ENCODE data around the gene SHQ1.
A peak's percentile ranks its signal among the peaks of the same experiment; 100 is the strongest.

SHQ1 gene

DNA sequence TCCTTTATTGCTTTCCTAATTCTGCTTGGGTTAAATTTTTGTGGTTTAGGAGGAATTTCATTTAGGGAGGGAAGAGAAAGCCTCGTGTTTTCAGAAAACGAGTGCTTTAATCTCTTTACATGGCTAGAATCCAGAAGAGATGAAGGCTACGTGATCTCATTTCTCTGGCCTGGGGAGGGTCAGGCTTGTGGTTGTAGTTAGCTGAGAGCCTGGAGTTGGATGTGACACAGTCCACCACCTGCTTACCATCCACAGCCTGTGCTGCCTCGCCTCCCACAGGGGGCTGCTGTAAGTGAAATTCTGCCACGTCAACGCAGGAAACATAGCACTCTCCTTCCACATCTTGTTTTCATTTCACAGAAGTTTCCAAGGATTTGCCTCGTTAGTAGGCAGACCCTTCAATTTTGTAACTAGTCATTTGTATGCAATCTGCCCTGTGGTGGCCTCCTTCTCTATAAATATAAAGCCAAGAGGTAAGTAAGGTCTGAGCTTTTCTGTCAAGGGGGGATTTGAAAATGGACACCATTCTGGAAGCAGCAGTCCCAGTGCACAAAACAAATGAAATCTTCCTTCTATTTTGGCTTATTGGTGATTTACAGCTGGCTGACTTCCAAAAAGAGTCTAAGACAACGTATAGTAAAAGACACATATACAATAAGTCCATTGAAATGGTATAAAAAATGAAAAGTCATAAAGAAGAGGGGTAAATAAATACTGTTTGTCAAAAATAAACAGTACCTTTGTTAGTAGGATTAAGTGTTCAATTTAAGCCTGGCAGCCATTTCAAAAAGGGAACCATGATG is 43.0 kb upstream of the SHQ1 start:
- TF ChIP-seq, protein P1, sequence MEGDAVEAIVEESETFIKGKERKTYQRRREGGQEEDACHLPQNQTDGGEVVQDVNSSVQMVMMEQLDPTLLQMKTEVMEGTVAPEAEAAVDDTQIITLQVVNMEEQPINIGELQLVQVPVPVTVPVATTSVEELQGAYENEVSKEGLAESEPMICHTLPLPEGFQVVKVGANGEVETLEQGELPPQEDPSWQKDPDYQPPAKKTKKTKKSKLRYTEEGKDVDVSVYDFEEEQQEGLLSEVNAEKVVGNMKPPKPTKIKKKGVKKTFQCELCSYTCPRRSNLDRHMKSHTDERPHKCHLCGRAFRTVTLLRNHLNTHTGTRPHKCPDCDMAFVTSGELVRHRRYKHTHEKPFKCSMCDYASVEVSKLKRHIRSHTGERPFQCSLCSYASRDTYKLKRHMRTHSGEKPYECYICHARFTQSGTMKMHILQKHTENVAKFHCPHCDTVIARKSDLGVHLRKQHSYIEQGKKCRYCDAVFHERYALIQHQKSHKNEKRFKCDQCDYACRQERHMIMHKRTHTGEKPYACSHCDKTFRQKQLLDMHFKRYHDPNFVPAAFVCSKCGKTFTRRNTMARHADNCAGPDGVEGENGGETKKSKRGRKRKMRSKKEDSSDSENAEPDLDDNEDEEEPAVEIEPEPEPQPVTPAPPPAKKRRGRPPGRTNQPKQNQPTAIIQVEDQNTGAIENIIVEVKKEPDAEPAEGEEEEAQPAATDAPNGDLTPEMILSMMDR (conservative IDR thresholded peaks at IDR 0.05; ENCODE audit: low read depth) = no peak
- peak overlapping the region; percentile 76 for H3K27ac ChIP-seq
- ChIA-PET CTCF (no interaction called here), POLR2A (ENCODE audit: low non-redundant PET) (no interaction called here)
- no peak for DNase-seq (ENCODE audit: low spot score)

DNA sequence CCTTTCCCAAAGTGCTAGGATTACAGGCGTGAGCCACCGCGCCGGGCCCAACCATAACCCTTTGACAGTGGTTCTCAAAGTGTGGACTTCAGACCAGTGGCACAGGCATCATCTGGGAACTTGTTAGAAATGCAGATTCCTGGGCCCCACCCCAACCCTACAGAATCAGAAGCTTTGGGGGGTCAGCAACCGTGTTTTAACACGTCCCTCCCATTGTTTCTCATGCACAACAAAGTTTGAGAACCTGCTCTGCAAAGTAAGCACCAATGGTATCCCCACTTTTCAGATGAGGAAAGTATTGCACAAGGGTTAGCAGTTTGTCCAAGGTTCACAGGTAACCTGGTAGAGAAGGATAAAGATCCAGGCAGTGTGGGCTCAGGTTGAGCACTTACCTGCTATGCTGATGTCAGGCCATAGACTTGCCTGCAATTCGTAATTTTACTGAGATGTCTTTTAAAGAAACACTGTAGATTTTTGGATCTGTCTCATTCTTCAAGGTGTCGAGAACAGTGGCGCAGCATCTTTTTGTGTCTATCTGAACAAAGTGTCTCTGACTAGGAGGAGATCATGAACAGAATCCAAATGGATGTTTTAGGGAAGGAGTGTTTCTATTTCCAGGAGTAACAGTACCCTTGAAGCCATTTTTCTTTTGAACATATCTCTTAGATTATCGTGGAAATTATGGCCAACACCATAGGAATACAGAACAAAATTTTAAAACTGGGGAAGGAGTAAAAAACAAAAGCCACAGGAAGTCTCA is 42.1 kb upstream of the SHQ1 start:
- ChIA-PET POLR2A (ENCODE audit: low non-redundant PET) (no interaction called here), CTCF (interaction anchor here (0.7 kb wide), 1 partner anchor 147 kb away, joined by 3 read pairs; no protein-coding TSS in a partner anchor)
- H3K27ac ChIP-seq = no peak overlapping the region
- DNase-seq (ENCODE audit: low spot score) = no peak
- TF ChIP-seq, protein P1 (conservative IDR thresholded peaks at IDR 0.05; ENCODE audit: low read depth) = no peak

DNA sequence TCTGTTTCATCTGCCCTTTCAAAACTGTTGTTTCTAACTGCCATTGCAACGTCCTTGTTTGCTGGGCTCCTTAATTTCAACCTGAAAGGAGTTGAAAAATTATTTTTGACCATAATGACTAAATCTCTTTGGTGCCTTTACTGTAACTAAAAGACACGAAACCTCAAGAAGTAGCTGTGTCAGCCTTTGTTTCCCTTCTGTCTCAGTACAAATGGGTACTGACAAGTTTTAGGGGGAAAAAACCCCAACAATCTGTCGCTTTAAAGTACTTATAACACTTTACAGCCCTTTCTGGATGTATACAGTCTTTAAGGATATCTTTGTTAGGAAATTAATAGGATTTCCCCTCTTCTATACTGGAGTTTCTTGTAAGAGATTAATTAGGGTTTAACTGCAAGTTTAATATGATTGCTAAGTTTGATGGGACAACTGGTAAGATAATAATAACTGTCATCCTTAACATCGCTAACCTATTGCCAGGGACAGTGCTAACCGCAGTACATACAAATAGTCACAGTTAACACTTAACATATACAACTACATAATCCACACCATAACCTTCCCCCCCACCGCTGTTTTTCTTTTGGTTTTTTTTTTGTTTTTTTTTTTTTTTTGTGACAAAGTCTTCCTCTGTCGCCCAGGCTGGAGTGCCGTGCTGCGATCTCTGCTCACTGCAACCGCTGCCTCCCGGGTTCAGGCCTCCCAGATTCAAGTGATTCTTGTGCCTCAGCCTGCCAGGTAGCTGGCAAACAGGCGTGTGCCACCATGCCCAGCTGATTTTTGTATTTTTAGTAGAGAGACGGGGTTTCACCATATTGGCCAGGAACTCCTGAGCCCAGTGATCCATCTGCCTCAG is 41.3 kb upstream of the SHQ1 start:
- TF ChIP-seq, protein P1 (conservative IDR thresholded peaks at IDR 0.05; ENCODE audit: low read depth) = no peak
- no peak for DNase-seq (ENCODE audit: low spot score)
- ChIA-PET CTCF (interaction anchor here (0.7 kb wide), 1 partner anchor 147 kb away, joined by 3 read pairs; no protein-coding TSS in a partner anchor), POLR2A (ENCODE audit: low non-redundant PET) (no interaction called here)
- H3K27ac ChIP-seq = no peak overlapping the region

DNA sequence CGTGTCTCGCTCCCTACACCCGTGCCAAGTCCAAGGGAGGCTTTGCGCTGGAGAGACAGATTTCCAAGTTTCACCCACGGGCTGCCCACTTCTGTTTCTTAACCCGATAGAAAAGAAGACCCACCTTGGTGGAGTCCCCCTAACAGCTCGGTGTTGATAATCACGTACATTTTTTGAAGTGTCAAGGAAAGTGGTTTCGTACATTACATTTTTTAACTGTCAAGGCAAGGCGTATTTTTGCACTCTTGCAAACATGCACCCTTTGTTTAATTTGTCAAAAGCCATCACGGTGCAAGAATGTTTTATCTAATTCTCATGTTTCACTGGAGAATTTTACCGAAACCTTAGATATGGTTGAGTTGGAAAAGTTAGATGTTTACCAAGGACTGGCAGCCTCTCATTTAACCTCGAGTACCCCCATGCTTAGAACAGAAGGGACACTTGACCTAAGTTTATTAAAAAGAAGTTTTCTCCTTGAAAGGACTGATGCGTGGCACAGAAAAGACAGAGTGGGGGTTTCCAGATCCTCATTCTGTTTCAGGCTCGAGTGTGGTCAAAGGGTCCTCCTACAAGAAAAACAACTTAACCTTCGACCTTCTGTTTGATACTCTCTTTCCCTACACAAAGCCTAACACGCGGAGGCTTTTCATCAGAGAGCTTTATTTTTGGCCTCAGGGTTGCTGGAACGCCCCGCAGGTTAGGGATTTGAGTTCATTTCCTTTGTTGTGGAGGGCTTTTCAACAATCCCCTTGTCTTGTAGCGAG is 40.5 kb upstream of the SHQ1 start:
- POLR2A ChIA-PET (ENCODE audit: low non-redundant PET) = no interaction called here
- peak overlapping the region; percentile 67 for H3K27ac ChIP-seq
- TF ChIP-seq, protein P1 (conservative IDR thresholded peaks at IDR 0.05; ENCODE audit: low read depth) = peak; percentile 27; the same call in 1 of the 2 replicates
- DNase-seq (ENCODE audit: low spot score) = no peak
- CTCF ChIA-PET = interaction anchor here (0.7 kb wide), 1 partner anchor 217 kb away, joined by 4 read pairs; no protein-coding TSS in a partner anchor

DNA sequence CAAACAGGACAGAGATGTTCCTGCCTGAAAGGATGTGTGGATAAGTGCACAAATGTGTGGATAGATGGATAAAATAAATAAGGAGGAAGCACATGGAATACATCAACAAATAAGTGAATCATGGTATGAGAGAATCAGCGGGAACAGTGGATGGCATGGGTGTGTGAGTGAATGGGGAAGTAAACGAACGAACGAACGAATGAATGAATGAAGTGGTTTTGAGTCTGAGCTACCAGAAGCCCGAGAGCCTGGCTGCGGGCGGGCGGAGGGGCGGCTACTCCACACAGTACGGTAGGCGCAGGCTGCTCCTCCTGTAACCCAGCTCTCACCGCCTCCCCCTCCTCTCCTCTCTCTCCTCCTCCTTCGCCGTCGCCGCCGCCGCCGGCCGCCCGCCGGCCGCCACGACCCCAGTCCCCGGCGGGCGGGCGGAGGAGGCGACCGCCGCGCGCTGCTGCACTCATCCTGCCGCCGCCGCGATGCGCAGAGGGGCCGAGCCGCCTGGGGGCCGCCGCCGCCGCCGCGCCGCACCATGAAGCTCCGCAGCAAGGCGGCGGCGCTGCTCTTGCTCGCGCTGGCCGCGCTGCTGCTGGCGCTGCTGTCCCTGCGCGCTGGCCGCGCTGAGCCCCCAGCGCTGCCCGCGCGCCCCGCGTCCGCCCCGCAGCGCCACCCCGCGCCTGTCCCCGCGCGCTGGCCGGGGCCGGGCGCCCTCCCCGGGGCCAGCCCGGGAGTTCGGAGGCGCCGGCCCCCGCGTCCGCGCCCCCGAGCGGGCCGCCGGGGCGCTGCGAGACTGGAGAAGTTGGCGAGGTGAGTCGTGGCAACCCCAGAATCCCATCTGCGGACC is 39.7 kb upstream of the SHQ1 start, which contains the start of gene GXYLT2:
Gene GXYLT2, plus strand, starts transcription at position 342 of the 841 bp plus-strand sequence. Its CDS starts 188 bp downstream, at position 530.
- H3K27ac ChIP-seq = peak within 1 kb of the TSS; percentile 76
- DNase-seq (ENCODE audit: low spot score) = no peak
- POLR2A ChIA-PET (ENCODE audit: low non-redundant PET) = no interaction called here
- TF ChIP-seq, protein P1 (conservative IDR thresholded peaks at IDR 0.05; ENCODE audit: low read depth) = peak; percentile 60
- CTCF ChIA-PET = interaction anchor here (0.7 kb wide), 1 partner anchor 216 kb away, joined by 4 read pairs; no protein-coding TSS in a partner anchor

Measured in RWPE1 (cell line).